DMS79 (cell line): Measurements from ENCODE around the gene RHOV.
A peak's percentile ranks its signal among the peaks of the same experiment; 100 is the strongest.

ENCODE experiments used
- DNase-seq: peaks from one replicate; lab custom pipeline; 2025; lab: John Stamatoyannopoulos, UW

The RHOV gene

GRCh38 chr15:40845036-40845435 is 29.0 kb downstream of the RHOV start:
- no peak for DNase-seq

GRCh38 chr15:40844696-40845030 is 29.4 kb downstream of the RHOV start:
- no peak for DNase-seq

- no peak for DNase-seq
Measured at GRCh38 chr15:40843885-40844695, 29.9 kb downstream of the RHOV start, which contains the start of gene SPINT1. Gene SPINT1, plus strand, starts transcription at chr15:40844048. Its CDS starts 507 bp downstream, at chr15:40844555.

- DNase-seq: no peak
Measured at GRCh38 chr15:40843261-40843884, 30.7 kb downstream of the RHOV start.

- no peak for DNase-seq
Measured at GRCh38 chr15:40841741-40842140, 32.3 kb downstream of the RHOV start.

GRCh38 chr15:40838756-40839155 is 35.3 kb downstream of the RHOV start:
- DNase-seq: no peak

- DNase-seq: no peak
Measured at GRCh38 chr15:40836020-40836419, 38.0 kb downstream of the RHOV start.

GRCh38 chr15:40832903-40833302 is 41.1 kb downstream of the RHOV start:
- DNase-seq: no peak

GRCh38 chr15:40831861-40832260 is 42.2 kb downstream of the RHOV start:
- no peak for DNase-seq

- DNase-seq: peak; percentile 79
Measured at GRCh38 chr15:40830884-40831283, 43.1 kb downstream of the RHOV start.

GRCh38 chr15:40829115-40829514 is 44.9 kb downstream of the RHOV start:
- no peak for DNase-seq

- no peak for DNase-seq
Measured at GRCh38 chr15:40828447-40829036, 45.5 kb downstream of the RHOV start, which contains the start of gene PPP1R14D. Gene PPP1R14D, minus strand, starts transcription at chr15:40828708. Its CDS starts 67 bp downstream, at chr15:40828641.

GRCh38 chr15:40826423-40827075 is 47.5 kb downstream of the RHOV start:
- no peak for DNase-seq

- DNase-seq: no peak
Measured at GRCh38 chr15:40825661-40826422, 48.2 kb downstream of the RHOV start.

- DNase-seq: no peak
Measured at GRCh38 chr15:40823572-40824343, 50.3 kb downstream of the RHOV start.
